CD4-positive, alpha-beta T cell treated with Interleukin-17A for 4 hours (primary cell): ENCODE data around the gene TBC1D14.
"Not testable (repeated sequence)": the region's sequence is repeated elsewhere in the genome, so short reads cannot be mapped to it uniquely, and the experiment has no call there.

ENCODE experiments used
- DNase-seq: peaks from one replicate; pipeline ENCODE4 v3.0.0-alpha.2; 2020; ENCODE audit warnings: mixed read lengths

Gene TBC1D14

GRCh38 chr4:6910960-6911874, 1.6 kb downstream of the TBC1D14 start:
- DNase-seq = no peak

GRCh38 chr4:6911917-6912316, 2.3 kb downstream of the TBC1D14 start:
- DNase-seq = not testable (repeated sequence)

- no peak for DNase-seq
Measured at GRCh38 chr4:6912441-6912840, 2.8 kb downstream of the TBC1D14 start.

GRCh38 chr4:6913350-6913905, 3.8 kb downstream of the TBC1D14 start:
- DNase-seq = no peak

GRCh38 chr4:6914448-6914847, 4.8 kb downstream of the TBC1D14 start:
- no peak for DNase-seq

- DNase-seq = no peak
Measured at GRCh38 chr4:6915041-6916005, 5.7 kb downstream of the TBC1D14 start.

GRCh38 chr4:6916069-6916586, 6.5 kb downstream of the TBC1D14 start:
- DNase-seq = no peak

GRCh38 chr4:6916587-6917460, 7.2 kb downstream of the TBC1D14 start:
- DNase-seq = peak; percentile 77

- DNase-seq = peak; percentile 56
Measured at GRCh38 chr4:6917461-6918271, 8.0 kb downstream of the TBC1D14 start.

GRCh38 chr4:6918338-6918737, 8.7 kb downstream of the TBC1D14 start:
- DNase-seq = peak; percentile 48

GRCh38 chr4:6920171-6920570, 10.5 kb downstream of the TBC1D14 start:
- DNase-seq = no peak

- no peak for DNase-seq
Measured at GRCh38 chr4:6923507-6923906, 13.9 kb downstream of the TBC1D14 start.

- no peak for DNase-seq
Measured at GRCh38 chr4:6924361-6924779, 14.7 kb downstream of the TBC1D14 start.

- DNase-seq = no peak
Measured at GRCh38 chr4:6925357-6925836, 15.8 kb downstream of the TBC1D14 start.

- no peak for DNase-seq
Measured at GRCh38 chr4:6926081-6926480, 16.5 kb downstream of the TBC1D14 start.

- DNase-seq = peak; percentile 84
Measured at GRCh38 chr4:6926681-6927478, 17.3 kb downstream of the TBC1D14 start.

- no peak for DNase-seq
Measured at GRCh38 chr4:6928081-6928480, 18.5 kb downstream of the TBC1D14 start.

GRCh38 chr4:6929339-6929811, 19.7 kb downstream of the TBC1D14 start:
- DNase-seq = no peak

GRCh38 chr4:6929812-6930464, 20.3 kb downstream of the TBC1D14 start:
- DNase-seq = no peak
